HG02610 (cell line): ENCODE results near the gene CD84.
"Not testable (repeated sequence)": the region's sequence is repeated elsewhere in the genome, so short reads cannot be mapped to it uniquely, and the experiment has no call there.

Experiments
- ATAC-seq: cut with Tn5 transposase; IDR thresholded peaks from one replicate; pipeline ENCODE4 v1.9.1; 2021; ENCODE audit warnings: mild to moderate bottlenecking, moderate library complexity; ENCODE audit not compliant: unreplicated experiment

CD84 gene

DNA sequence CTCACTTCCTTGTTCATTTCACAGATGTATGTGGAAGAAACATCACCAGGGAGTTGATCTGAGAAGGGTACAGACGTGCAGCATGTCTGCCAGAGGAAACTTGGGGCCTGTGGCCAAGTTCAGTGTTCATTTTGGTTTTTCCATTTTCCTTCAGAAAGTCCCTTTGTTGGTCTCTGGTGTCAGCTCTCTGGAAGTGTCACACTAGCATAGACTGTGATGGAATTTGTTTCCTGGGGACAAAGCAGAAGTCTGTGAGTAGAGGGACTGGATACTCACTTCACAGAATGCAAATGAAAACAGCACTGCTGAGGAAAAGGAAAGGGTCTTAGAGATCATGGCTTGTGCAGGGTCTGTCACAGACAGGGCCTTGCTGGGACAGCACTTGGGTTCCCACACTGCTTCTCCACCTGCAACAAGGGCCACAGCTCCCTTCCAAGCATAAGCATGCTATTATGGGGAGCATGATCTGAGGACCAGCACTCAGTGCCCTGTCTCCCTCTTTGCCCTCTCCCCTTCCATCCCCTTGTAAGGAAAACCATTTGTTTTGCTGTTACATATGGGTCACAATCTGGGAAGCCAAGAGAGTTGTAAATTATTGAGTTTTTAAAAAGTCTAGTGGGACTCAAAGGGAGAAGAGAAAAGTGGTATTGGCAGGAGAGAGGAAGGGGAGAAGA is 31.4 kb upstream of the CD84 start:
- ATAC-seq: no peak

DNA sequence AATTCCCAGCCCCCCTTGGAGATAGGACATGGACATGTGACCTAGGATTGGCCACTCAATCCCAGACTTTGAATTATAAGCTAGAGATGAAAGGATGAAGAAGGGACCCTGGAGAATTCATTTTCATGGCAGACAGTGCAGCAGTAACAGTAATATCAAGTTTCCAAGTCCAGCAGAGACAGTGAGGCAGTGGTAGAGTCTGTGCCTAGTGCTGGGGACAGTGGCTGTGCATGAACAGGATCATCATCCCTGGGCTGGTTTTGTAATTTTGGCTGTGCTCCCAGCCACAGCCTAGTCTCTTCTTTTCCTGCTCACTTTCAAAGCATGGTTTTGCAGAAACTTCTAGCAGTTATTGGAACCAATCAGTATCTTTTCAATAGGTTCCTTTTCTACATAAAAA is 29.6 kb upstream of the CD84 start:
- no peak for ATAC-seq

DNA sequence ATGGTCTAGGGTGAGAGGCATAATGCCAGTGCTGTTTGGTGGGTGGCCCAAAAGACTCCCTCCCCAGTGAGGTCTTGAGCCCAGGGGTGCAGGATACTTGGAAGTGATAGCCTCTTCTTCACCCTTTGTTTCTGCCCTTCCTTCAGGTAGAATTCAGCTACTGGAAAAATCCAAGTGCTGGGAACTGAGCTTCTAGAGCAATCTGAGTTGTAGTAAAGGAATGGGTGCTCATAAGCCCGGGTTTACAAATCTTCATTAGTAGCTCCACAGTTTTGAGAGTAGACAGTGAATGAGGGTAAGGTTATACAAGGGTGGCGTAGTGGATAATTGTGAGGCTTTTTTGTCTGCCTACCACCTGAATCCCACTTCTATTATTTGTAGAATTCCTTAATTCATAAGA is 29.2 kb upstream of the CD84 start:
- ATAC-seq: peak; percentile 15

DNA sequence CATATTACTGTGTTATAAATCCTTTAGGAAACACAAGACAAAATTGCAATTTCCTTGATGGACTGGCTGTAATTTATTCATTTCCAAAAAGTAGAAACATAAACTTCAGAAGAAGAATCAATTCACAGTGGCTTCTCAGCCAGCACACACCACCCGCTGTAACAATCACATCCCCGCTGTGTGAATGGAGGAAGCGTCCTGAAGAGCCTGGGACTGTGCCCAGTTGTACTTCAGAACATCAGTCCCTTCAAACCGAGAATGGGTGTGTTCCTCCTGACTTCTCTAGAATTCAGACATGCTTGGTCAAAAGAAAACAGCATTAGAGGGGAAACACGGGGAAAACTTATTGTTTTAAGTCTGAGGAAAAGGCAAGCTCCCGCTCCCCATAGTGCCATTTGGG is 28.8 kb upstream of the CD84 start:
- peak; percentile 35 for ATAC-seq

DNA sequence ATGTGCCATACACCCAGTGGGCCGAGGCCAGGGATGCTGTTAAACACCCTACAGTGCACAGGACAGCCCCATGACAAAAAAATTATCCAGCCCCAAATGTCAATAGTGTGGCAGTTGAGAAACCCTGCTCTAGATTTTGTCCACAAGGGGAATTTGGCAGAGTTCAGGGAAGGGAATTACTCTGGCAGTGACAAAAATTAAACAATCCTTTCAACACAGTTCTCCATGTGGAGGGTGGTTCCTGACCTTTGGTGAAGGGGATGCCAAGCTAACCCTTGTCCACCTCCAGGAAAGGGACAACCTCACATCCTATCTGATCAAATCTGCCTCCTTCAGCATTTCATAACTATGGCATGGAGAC is 28.4 kb upstream of the CD84 start:
- peak; percentile 9 for ATAC-seq

DNA sequence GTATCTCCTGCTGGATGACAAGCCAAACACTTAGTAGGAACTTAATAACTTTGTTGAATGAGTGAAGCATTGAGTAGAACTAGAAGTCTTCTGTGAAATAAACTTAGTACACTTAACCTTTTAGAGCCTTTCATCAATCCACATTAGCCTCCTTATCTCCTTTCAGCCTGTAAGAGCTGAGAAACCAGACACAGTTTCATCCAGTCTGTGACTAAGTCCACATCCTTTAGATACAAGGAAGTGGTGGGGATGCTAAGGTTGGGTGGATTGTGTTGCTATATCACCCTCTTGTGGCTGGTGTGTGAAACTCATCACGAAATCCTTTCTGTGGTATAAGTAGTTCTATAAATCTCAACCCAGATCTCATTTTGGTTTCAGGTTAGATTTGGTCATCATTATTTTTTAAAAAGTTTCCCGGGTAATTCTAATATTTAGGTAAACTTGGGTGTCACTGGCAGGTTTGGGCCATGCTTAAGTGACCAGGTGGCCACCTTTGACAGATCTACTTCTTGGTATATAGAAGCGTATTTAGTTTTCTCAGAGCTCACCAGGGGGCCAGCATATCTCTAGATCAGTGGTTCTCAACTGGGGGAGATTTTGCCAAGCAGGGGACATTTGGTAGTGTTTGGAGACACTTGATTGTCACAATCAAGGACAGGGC is 27.8 kb upstream of the CD84 start:
- ATAC-seq: peak; percentile 43

DNA sequence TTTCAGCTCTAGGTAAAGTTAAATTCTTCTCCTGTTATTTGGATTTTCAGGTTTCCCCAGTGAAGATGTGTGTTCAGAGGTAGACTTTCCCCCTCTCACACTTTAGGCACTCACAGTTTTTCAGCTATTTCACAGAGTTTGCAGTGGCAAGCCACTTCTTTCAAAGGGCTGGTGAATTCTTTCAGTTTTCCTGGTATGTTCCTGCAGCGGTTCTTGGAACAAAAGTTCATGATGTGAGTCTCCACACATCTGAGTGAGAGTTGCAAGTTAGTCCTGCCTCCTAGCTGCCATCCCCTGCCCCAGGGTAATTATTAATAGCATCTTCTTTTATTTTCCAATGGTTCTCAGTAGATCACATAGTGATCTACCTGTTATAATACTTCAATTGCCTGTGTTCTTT is 27.3 kb upstream of the CD84 start:
- ATAC-seq: no peak

DNA sequence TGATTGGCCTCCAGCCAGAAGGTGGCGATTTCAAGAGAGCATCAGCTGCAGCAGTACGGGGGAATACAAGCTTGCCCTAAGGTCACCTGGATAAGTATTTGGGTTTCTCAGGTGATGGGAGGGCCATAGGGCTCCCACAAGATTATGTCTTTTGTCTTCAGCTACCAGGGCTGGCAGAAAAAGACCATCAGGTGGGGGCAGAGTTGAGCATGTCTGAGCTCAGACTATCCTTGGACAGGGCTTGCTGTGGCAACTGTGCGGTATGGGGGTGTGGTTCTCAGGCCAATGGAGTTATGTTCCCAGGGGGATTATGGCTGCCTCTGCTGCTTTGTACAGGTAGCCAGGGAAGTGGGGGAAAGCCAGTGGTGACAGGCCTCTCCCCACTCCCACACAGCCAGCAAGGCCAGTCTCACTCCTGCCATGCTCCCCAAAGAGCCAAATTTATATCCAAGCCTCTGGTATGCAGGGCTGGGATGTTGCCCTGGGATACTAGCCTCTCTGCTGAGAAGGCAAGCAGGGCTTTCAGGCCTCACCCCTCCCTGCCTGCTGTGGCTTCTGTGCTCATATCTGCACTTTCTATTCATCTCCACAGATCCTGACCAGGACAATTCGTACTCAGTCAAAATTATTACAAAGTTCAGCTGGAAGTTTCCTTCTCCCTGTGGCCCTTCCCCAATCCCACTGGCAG is 26.6 kb upstream of the CD84 start:
- no peak for ATAC-seq

DNA sequence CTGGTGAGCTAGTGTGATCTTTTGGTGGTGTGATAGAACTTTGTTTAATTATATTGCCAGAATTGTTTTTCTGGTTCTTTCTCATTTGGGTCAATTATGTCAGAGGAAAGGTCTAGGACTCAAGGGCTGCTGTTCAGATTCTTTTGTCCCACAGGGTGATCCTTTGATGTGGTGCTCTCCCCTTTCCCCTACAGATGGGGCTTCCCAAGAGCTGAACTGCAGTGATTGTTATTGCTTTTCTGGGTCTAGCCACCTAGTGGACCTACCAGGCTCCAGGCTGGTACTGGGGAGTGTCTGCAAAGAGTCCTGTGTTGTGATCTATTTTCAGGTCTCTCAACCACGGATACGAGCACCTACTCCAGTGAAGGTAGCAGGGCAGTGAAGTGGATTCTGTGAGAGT is 25.9 kb upstream of the CD84 start:
- ATAC-seq: no peak

DNA sequence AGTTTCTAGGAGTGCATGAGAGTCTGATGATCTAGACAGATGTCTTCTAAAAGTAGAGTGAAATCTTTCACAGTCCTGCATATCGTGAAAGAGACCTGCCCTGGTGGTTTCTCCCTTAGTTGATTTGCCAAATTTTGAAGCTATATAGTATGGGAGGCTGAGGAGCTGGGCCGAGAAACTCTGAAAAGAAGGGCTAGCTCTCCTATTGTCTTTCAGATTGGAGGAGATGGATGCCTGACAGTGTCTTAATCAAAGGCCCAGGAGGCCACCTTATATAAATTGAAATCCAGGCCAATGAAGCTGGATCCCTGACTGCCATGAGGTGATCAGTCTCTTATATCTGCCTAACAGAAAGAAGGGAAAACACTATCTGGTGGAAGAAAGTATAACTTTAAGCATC is 18.4 kb upstream of the CD84 start:
- no peak for ATAC-seq

DNA sequence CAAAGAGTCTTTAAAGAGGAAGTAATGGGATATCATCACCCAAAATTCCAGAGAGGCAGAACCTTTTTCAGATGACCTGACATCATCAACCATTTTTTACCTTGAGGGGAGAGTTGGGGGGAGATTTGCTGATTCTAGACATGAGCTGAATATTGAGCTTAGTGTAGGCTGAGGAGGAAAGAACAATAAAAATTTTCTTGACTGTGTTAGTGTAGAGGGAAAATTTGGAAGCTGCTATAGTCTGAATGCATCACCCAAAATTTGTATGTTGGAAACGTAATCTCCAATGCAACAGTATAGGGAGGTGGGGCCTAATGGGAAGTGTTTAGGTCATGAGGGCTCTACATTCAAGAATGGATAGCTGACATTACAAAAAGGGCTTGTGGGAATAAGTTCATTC is 17.8 kb upstream of the CD84 start:
- ATAC-seq: no peak

DNA sequence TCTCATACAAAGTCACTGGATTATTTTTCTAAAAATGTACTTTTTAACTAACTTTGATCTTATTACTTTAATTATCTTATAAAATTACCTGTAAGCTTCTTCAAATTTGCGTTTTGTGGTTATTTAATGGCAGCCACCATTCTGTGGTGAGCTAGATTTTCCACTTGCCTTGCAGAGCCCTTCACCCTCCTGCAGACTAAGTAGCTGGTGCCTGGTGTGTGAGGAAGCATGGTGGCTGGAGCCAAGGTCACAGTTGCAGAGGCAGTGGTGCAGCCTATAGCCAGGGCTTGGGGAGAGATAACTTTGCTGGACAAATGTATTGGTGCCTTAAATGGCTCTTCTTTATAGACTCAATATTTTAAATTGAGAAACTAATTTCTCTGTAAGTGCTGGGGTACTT is 11.2 kb upstream of the CD84 start:
- no peak for ATAC-seq

DNA sequence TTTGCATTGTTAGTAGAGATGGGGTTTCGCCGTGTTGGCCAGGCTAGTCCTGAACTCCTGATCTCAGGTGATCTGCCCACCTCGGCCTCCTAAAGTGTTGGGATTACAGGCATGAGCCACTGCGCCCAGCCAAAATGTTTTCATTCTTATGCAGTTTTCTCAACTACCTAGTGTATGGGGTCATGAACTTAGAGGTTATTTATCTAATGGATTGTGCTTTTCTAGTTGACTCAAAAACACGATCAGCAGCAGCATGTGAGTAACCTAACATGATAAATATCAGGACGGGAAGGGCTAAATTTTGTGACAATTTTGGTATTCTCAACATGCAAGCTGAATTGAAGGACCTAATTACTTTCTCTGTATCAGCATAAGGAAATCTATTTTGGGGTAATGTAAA is 9.2 kb upstream of the CD84 start:
- ATAC-seq: no peak

DNA sequence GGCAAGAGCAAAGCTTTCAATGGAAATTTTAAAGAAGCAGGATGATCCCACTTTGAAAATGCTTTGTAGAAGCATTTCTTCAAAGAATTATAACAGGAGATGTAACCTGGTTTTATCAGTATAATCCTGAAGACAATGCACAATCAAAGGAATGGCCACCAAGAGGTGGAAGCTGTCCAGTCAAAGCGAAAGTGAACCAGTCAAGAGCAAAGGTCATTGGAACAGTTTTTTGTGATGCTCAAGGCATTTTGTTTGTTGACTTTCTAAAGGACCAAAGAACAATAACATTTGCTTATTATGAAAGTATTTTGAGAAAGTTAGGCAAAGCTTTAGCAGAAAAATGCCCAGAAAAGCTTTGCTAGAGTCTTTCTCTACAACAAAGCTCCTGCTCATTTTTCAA is 5.5 kb upstream of the CD84 start:
- no peak for ATAC-seq

DNA sequence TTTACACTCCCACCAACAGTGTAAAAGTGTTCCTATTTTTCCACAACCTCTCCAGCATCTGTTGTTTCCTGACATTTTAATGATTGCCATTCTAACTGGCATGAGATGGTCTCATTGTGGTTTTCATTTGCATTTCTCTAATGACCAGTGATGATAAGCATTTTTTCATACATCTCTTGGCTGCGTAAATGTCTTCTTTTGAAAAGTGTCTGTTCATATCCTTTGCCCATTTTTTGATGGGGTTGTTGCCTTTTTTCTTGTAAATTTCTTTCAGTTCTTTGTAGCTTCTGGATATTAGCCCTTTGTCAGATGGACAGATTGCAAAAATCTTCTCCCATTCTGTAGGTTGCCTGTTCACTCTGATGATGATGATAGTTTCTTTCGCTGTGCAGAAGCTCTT is 3.7 kb upstream of the CD84 start:
- not testable (repeated sequence) for ATAC-seq

DNA sequence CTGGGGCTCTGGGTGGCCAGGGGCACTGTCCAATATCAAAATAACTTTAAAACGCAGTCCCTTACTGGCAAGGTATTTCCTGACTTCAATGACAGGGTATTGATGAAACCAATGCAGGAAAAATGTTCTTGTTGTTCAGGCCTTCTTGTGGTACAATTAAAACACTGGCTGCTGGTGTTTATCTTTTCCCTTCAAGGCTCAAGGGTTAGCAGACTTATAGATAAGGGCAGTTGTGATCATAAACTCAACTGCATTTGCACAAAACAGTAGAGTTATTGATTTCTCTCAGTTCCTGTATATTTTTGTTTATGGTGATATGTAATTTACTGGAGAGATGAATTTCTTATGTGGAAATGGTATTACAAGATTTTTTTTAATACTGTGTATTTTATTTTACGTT is 2.7 kb upstream of the CD84 start:
- ATAC-seq: no peak

DNA sequence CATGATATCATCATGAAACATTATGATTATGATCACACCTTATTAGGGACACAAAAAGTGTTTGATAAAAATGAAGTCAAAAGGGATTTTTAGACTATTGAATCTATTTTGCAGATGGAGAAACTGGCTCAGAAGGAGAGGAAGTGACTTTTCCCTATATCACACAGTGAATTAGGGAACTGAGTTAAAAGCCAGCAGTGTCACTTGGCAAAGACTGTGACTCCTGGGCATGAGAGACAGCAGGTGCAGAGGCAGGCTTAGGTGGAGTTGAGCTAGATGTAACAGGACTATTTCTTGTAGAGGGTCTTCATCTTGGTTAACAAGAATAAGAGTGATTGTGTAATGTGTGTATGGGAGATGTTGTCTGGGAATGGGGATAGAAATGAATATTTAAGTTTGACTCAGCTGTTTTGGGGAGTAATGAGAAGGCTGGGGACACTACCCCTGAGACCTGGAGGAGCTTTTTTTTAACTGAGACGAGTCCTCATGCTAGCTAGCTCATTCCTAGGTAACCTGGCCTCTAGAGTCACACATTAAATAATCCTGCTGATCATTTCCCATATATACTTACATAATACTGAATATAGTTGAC is 1.0 kb upstream of the CD84 start:
- no peak for ATAC-seq

DNA sequence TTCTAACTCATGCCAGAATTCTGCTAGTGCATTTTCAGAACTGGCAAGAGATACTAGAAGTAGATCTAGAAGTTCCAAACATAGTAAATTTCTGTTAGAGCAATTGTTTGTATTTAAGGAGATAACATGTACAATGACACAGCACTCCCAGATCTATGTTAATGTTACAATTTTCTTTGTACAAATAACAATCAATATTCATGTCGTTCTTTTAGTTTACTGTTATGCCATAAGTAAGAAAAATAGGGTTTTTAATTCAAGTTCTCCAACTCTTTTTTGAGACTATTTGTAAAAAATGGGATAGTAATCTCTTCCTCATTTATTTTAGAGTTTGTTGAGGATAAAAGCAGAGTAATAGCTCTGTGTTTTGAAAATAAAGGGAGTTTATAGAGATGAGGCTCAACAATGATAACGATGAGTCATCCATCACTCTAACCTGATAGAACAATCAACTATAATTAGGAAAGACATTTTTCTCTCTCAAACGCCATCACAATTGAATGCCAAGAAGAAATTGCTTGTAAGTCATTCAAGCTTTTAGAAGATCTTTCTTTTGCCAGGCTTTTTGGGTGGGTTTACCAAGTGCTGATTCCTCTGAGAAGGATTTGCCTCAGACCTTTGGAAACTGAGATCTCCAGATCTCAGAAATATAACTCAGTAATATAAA is 638 bp downstream of the CD84 start:
- ATAC-seq: no peak

DNA sequence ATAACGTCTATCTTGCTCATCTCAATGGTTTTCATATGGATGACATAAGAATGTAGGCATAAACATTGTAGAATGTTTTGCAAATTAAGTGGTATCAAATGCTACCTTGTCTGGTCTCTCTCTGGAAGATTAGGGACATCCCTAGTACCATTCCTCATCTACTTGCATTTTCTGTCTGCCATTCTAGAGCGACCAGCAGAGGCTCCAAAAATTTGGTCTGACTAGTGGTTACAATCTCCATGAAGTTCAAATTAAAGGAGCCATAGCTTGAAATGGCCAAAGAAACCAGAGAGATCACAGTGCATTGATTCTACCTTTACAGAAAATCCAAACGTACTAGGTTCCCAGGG is 1.1 kb downstream of the CD84 start:
- no peak for ATAC-seq

DNA sequence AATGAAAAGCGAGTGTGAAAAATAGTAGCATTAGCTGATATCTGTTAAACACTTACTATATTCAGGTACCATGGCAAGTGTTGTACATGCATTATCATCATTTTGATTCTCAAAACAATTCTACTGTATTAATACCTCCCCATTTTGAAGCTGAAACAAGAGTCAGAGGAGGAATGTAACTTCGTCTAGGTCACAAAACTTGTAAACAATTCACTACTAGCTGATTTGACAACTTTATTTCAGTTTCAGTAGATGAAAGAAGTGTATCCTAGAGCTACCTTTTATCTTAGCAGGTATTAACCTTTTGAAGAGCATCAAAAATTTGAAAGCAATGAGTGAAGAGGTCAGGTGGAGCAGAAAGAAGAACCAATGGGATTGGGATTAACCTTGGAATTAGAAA is 1.6 kb downstream of the CD84 start:
- no peak for ATAC-seq

DNA sequence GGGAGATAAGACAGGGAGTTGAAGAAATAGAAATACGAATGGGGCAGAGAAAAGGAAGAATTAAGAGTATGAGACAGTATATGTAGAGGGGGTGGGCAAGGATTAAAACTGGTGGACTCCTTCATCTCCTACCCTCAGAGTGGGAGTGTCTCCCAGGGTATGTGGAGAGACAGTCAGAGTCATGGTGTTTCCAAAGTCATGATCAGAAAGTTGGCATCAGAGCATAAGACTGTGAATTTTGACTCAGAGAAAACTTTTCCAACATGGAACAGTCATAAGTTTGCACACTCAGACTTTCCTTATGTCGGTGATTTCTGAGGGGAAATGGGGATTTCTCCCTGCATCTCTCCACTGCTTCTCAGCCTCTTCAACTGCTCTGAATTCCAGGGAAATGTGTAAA is 2.4 kb downstream of the CD84 start:
- no peak for ATAC-seq

DNA sequence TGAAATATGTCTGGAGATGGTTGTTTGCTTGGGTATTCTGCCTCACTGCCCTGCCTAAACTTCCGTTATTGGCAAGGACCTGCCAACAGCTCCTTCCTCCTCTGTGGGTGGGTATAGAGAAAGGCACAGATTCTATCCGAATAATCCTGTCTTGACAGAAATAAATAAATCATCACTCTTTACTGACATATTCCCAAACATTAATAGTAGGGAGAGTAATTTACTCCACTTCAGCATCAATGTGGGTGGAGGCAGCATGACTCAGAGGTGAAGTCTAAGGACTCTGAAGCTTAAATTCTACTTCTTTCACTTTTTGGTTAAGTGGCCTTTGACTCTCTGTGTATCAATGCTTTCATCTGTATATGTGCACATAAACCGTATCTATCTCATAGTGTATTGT is 2.9 kb downstream of the CD84 start:
- peak; percentile 39 for ATAC-seq
